Endodermal cell (in vitro differentiated cells): Measurements from ENCODE around the gene GCSAML. TPM values are rescaled to one million over a fixed set of nuclear protein-coding genes. Genes with fewer than 3 reads are reported as not detected.

ENCODE experiments used
- DNase-seq: peaks from one replicate; pipeline ENCODE4 v3.0.0-alpha.2; 2017
- H3K27ac ChIP-seq: 2 replicates; pipeline ENCODE4 v1.5.1; 2013; ENCODE audit warnings: mild to moderate bottlenecking, low read depth, low read length, moderate library complexity
- H3K27me3 ChIP-seq: 2 replicates; pipeline ENCODE4 v1.6.1; 2013; ENCODE audit warnings: mild to moderate bottlenecking, low read length, moderate library complexity; ENCODE audit not compliant: insufficient read depth, control insufficient read depth, poor library complexity, severe bottlenecking
- H3K36me3 ChIP-seq: 2 replicates; pipeline ENCODE4 v1.7.0; 2013; ENCODE audit warnings: mild to moderate bottlenecking, low read length, moderate library complexity; ENCODE audit not compliant: control insufficient read depth, insufficient read depth
- H3K4me1 ChIP-seq: one replicate; pipeline ENCODE4 v1.7.0; 2013; ENCODE audit warnings: low read length; ENCODE audit not compliant: control insufficient read depth, insufficient read depth
- H3K4me3 ChIP-seq: 2 replicates; pipeline ENCODE4 v1.5.1; 2013; ENCODE audit warnings: mild to moderate bottlenecking, low read length, moderate library complexity
- H3K9ac ChIP-seq: 2 replicates; pipeline ENCODE4 v1.6.1; 2013; ENCODE audit warnings: mild to moderate bottlenecking, low read length, moderate library complexity; ENCODE audit not compliant: poor library complexity, severe bottlenecking; ENCODE audit errors: extremely low read depth
- H3K9me3 ChIP-seq: 2 replicates; pipeline ENCODE4 v1.6.1; 2013; ENCODE audit warnings: mild to moderate bottlenecking, low read length, moderate library complexity; ENCODE audit not compliant: control insufficient read depth
- H3K27ac Mint-ChIP-seq: 2 replicates; pipeline ENCODE4 v1.8.0; 2020; ENCODE audit warnings: mixed read lengths
- H3K27me3 Mint-ChIP-seq: 2 replicates; pipeline ENCODE4 v1.8.0; 2021; ENCODE audit warnings: mild to moderate bottlenecking, mixed read lengths; ENCODE audit not compliant: insufficient read depth
- H3K36me3 Mint-ChIP-seq: 2 replicates; pipeline ENCODE4 v1.8.0; 2020; ENCODE audit warnings: low read depth, mixed read lengths
- H3K4me1 Mint-ChIP-seq: 2 replicates; pipeline ENCODE4 v1.8.0; 2020; ENCODE audit warnings: mixed read lengths
- H3K4me3 Mint-ChIP-seq: 2 replicates; pipeline ENCODE4 v1.8.0; 2020; ENCODE audit warnings: mild to moderate bottlenecking, moderate library complexity, mixed read lengths
- H3K9me3 Mint-ChIP-seq: 2 replicates; pipeline ENCODE4 v1.8.0; 2020; ENCODE audit warnings: mild to moderate bottlenecking, mixed read lengths
- CTCF ChIP-seq: fragments of 200-600 bp; sonication (generic); conservative IDR thresholded peaks from 2 replicates; pipeline ENCODE4 v1.5.0; 2021; ENCODE audit warnings: antibody characterized with exemption, mild to moderate bottlenecking
- WGBS, 2 experiments: methylation state at CpG; one replicate each; pipeline versions ENCODE4 v1.1.5 to v1.1.7; 2013; ENCODE audit warnings: missing lambda C conversion rate in 2 of 2, mixed read lengths in 1 of 2; ENCODE audit not compliant: insufficient coverage in 1 of 2, insufficient read length in 1 of 2; 5-methylcytosine and 5-hydroxymethylcytosine counted together
- total RNA-seq, 2 donors: library from RNA; stranded (reverse); fragmentation: NEBNext Ultra II Directional in 1 of 2; extraction: Animal tissue kit (Norgen Biotek cat#: 25700) in 1 of 2; gene quantifications; 2 replicates in 1 of 2; 3 replicates in 1 of 2; pipeline ENCODE4 v1.2.1, GENCODE V29; 2021

The GCSAML gene
- total RNA-seq, 2 donors from 2014 or later, result not detected

GRCh38 chr1:247576514-247576913 lies 27.6 kb downstream of the GCSAML start:
- Histone ChIP-seq H3K4me3 (no peak overlapping the region), H3K9me3 (no peaks in the 10 kb centered on the region), H3K27me3 (no peaks in the 10 kb centered on the region), H3K9ac (no peak overlapping the region), H3K4me1 (no peaks in the 10 kb centered on the region), H3K27ac (no peak overlapping the region), H3K36me3 (no peaks in the 10 kb centered on the region)
- Mint-ChIP-seq H3K27ac (no peak overlapping the region), H3K27me3 (no peaks in the 10 kb centered on the region), H3K9me3 (no peaks in the 10 kb centered on the region), H3K4me3 (no peak overlapping the region), H3K4me1 (no peaks in the 10 kb centered on the region), H3K36me3 (no peaks in the 10 kb centered on the region)
- DNase-seq, result no peak
- WGBS, 2 experiments, result 64 to 80% methylated on average over 1 to 3 of the region's 3 CpGs
- TF ChIP-seq CTCF, result peak; percentile 75

GRCh38 chr1:247578946-247579460 lies 30.1 kb downstream of the GCSAML start:
- TF ChIP-seq CTCF, result no peak
- H3K4me1 ChIP-seq, result no peaks in the 10 kb centered on the region
- Mint-ChIP-seq H3K36me3 (no peaks in the 10 kb centered on the region), H3K27ac (no peak overlapping the region), H3K4me1 (no peaks in the 10 kb centered on the region), H3K4me3 (no peak overlapping the region), H3K27me3 (no peaks in the 10 kb centered on the region), H3K9me3 (no peaks in the 10 kb centered on the region)
- WGBS, 2 experiments, result 91% methylated on average over 4 to 5 of the region's 5 CpGs
- no peak overlapping the region for H3K9ac ChIP-seq
- DNase-seq, result no peak
- no peak overlapping the region for H3K27ac ChIP-seq
- H3K9me3 ChIP-seq, result no peaks in the 10 kb centered on the region
- no peak overlapping the region for H3K4me3 ChIP-seq
- no peaks in the 10 kb centered on the region for H3K36me3 ChIP-seq
- no peaks in the 10 kb centered on the region for H3K27me3 ChIP-seq

GRCh38 chr1:247588060-247588459 lies 39.1 kb downstream of the GCSAML start, which contains the start of gene OR2G2:
Gene OR2G2 (plus strand): TSS chr1:247588360. CDS start chr1:247588360, 0 bp downstream.
- no peak within 1 kb of the TSS for H3K4me3 Mint-ChIP-seq
- no peaks in the 10 kb centered on the region for H3K4me1 Mint-ChIP-seq
- H3K27ac Mint-ChIP-seq, result no peak within 1 kb of the TSS
- H3K36me3 ChIP-seq, result no peaks in the 10 kb centered on the region
- 90 to 100% methylated on average over 1 to 2 of the region's 2 CpGs for WGBS, 2 experiments
- H3K9me3 Mint-ChIP-seq, result peaks cover 9% of the 10 kb centered on the region
- TF ChIP-seq CTCF, result no peak
- DNase-seq, result no peak
- no peak within 1 kb of the TSS for H3K4me3 ChIP-seq
- no peaks in the 10 kb centered on the region for H3K27me3 ChIP-seq
- H3K27me3 Mint-ChIP-seq, result no peaks in the 10 kb centered on the region
- H3K36me3 Mint-ChIP-seq, result no peaks in the 10 kb centered on the region
- H3K9me3 ChIP-seq, result no peaks in the 10 kb centered on the region
- no peak within 1 kb of the TSS for H3K27ac ChIP-seq
- H3K9ac ChIP-seq, result no peak within 1 kb of the TSS
- no peaks in the 10 kb centered on the region for H3K4me1 ChIP-seq
